ENCODE results near the gene CNGB1. TPM values are rescaled to one million over a fixed set of nuclear protein-coding genes. Genes with fewer than 3 reads are reported as not detected.
"Not testable (repeated sequence)": the region's sequence is repeated elsewhere in the genome, so short reads cannot be mapped to it uniquely, and the experiment has no call there.

The CNGB1 gene
- total RNA-seq, 1 donor = not detected

DNA sequence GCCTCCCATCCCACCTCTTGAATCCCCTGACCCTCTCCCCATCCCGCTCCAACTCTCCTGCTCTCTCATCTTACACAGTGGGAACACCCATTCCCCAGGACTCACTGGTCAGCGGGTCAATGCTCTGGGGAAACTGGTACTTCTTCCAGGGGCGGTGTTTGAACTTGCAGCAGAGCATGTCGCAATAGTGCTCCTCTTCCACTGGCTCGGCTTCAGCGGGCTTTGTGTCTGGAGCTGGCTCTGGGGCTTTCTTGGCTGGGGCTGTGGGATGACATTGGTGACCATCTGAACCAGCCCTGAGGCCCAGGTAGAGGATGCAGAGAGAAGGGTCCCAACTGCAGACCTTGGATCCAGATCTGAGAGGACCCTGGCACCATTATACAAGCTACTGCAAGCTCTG lies 51.9 kb downstream of the CNGB1 start:
- TF ChIP-seq, protein P1, sequence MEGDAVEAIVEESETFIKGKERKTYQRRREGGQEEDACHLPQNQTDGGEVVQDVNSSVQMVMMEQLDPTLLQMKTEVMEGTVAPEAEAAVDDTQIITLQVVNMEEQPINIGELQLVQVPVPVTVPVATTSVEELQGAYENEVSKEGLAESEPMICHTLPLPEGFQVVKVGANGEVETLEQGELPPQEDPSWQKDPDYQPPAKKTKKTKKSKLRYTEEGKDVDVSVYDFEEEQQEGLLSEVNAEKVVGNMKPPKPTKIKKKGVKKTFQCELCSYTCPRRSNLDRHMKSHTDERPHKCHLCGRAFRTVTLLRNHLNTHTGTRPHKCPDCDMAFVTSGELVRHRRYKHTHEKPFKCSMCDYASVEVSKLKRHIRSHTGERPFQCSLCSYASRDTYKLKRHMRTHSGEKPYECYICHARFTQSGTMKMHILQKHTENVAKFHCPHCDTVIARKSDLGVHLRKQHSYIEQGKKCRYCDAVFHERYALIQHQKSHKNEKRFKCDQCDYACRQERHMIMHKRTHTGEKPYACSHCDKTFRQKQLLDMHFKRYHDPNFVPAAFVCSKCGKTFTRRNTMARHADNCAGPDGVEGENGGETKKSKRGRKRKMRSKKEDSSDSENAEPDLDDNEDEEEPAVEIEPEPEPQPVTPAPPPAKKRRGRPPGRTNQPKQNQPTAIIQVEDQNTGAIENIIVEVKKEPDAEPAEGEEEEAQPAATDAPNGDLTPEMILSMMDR (IDR thresholded peaks at IDR 0.05; ENCODE audit: extremely low read depth, low read depth, low read length) = no peak
- Histone ChIP-seq H3K9me3 (ENCODE audit: low read depth, low read length) (no peaks in the 10 kb centered on the region), H3K36me3 (ENCODE audit: insufficient read depth, low read length) (no peaks in the 10 kb centered on the region), H2AFZ (ENCODE audit: low read length) (no peak overlapping the region), H3K27me3 (ENCODE audit: insufficient read depth, low read length) (peaks cover 25% of the 10 kb centered on the region), H4K20me1 (ENCODE audit: insufficient read depth, low read length) (no peaks in the 10 kb centered on the region), H3K79me2 (ENCODE audit: insufficient read depth, low read length) (no peaks in the 10 kb centered on the region), H3K4me3 (ENCODE audit: insufficient read depth, low read length) (no peak overlapping the region), H3K4me2 (ENCODE audit: insufficient read depth, low read length) (no peak overlapping the region), H3K4me1 (ENCODE audit: insufficient read depth, low read length) (no peaks in the 10 kb centered on the region), H3K27ac (ENCODE audit: low read depth, low read length) (no peak overlapping the region)
- no peak for DNase-seq (ENCODE audit: insufficient read length, low spot score, missing footprints)

DNA sequence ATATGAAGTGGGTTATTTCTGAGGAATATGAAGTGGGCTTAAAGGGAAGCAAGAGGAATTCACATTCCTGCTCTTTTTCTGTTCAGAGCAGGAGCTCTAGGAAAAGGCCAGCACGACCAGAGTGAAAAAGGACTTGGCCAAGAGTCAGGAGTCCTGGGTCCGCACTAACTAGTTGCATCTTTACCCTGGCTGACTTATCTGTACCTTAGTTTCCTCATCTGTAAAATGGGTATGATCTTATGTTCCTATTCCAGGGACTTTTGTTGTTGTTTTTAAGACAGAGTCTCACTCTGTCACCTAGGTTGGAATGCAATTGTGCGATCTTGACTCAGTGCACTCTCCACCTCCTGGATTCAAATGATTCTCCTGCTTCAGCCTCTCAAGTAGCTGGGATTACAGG lies 52.5 kb downstream of the CNGB1 start:
- no peak for DNase-seq (ENCODE audit: insufficient read length, low spot score, missing footprints)
- peaks cover 20% of the 10 kb centered on the region for H3K27me3 ChIP-seq (ENCODE audit: insufficient read depth, low read length)
- H3K4me1 ChIP-seq (ENCODE audit: insufficient read depth, low read length) = no peaks in the 10 kb centered on the region
- TF ChIP-seq, protein P1 (IDR thresholded peaks at IDR 0.05; ENCODE audit: extremely low read depth, low read depth, low read length) = no peak
- no peak overlapping the region for H3K27ac ChIP-seq (ENCODE audit: low read depth, low read length)
- no peaks in the 10 kb centered on the region for H4K20me1 ChIP-seq (ENCODE audit: insufficient read depth, low read length)
- H2AFZ ChIP-seq (ENCODE audit: low read length) = no peak overlapping the region
- H3K36me3 ChIP-seq (ENCODE audit: insufficient read depth, low read length) = no peaks in the 10 kb centered on the region
- no peak overlapping the region for H3K4me2 ChIP-seq (ENCODE audit: insufficient read depth, low read length)
- H3K9me3 ChIP-seq (ENCODE audit: low read depth, low read length) = no peaks in the 10 kb centered on the region
- H3K4me3 ChIP-seq (ENCODE audit: insufficient read depth, low read length) = no peak overlapping the region
- H3K79me2 ChIP-seq (ENCODE audit: insufficient read depth, low read length) = no peaks in the 10 kb centered on the region

DNA sequence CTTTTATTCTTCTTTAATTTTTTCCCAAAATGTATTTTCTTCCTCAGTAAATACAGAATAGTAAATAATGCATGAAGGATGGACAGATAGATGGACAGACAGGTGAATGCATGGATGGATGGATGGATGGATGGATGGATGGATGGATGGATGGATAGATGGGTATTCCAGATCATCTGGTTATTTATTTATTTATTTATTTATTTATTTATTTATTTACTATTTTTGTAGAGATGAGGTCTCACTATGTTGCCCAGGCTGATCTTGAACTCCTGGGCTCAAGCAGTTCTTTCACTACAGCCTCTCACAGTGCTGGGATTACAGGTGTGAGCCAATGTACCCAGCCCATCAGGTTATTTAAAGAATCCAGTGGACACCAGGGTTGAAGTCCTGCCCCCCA lies 53.0 kb downstream of the CNGB1 start:
- not testable (repeated sequence) for H3K4me1 ChIP-seq (ENCODE audit: insufficient read depth, low read length); H3K36me3 ChIP-seq (ENCODE audit: insufficient read depth, low read length); H3K4me3 ChIP-seq (ENCODE audit: insufficient read depth, low read length); H4K20me1 ChIP-seq (ENCODE audit: insufficient read depth, low read length); H3K27ac ChIP-seq (ENCODE audit: low read depth, low read length); H3K9me3 ChIP-seq (ENCODE audit: low read depth, low read length); H3K4me2 ChIP-seq (ENCODE audit: insufficient read depth, low read length); H3K79me2 ChIP-seq (ENCODE audit: insufficient read depth, low read length); H2AFZ ChIP-seq (ENCODE audit: low read length); DNase-seq (ENCODE audit: insufficient read length, low spot score, missing footprints)
- peaks cover 21% of the 10 kb centered on the region for H3K27me3 ChIP-seq (ENCODE audit: insufficient read depth, low read length)

DNA sequence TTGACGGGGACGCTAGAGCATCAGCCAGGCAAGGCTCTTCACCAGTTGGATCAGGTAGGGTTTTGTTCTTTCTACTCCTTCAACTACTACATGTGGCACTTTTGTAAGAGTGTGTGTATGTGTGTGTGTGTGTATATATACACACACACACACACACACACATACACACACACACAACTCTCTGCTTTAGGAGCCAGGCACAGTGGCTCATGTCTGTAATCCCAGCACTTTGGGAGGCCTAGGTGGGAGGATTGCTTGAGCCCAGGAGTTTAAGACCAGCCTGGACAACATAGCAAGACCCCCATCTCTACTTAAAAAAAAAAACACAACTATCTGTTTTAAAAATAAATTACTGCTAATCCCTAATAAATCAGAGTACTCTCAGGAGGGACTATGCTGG lies 53.4 kb downstream of the CNGB1 start:
- DNase-seq (ENCODE audit: insufficient read length, low spot score, missing footprints); H3K4me2 ChIP-seq (ENCODE audit: insufficient read depth, low read length); H3K4me1 ChIP-seq (ENCODE audit: insufficient read depth, low read length); H3K36me3 ChIP-seq (ENCODE audit: insufficient read depth, low read length); H4K20me1 ChIP-seq (ENCODE audit: insufficient read depth, low read length); H3K79me2 ChIP-seq (ENCODE audit: insufficient read depth, low read length); H3K27ac ChIP-seq (ENCODE audit: low read depth, low read length); H2AFZ ChIP-seq (ENCODE audit: low read length); H3K4me3 ChIP-seq (ENCODE audit: insufficient read depth, low read length); H3K9me3 ChIP-seq (ENCODE audit: low read depth, low read length): not testable (repeated sequence)
- peaks cover 25% of the 10 kb centered on the region for H3K27me3 ChIP-seq (ENCODE audit: insufficient read depth, low read length)

DNA sequence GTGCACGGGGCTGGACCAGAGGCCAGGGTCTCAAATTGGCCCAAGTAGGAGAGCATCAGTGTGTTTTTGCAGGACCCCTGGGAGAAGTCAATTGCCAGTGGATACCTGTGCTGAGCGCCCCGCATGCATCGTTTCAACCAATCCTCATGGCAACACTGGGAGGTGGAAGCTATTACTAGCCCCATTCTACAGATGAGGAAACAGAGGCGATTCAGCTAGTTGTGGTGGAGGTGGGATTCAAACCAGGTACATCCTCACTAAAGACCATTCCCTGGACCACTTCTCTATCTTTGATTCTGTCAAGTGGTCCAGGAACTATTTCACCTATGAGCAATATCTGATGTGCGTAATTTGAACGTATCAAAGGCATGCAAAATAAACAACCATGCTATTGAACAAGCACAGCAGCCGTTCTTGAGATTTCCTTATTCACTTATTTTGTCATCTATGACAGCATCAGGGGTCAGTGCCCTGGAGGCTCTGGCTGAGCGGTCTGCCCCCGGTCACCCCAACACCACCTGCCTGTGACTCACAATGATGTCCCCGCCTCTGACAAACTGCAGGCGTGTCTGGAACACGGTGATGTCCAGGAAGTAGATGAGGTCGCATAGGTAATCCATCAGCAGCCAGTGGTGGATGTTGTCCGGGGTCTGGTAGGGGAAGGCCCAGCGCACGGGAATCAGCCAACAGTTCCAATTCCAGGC lies 54.0 kb downstream of the CNGB1 start:
- peaks cover 26% of the 10 kb centered on the region for H3K27me3 ChIP-seq (ENCODE audit: insufficient read depth, low read length)
- no peaks in the 10 kb centered on the region for H3K79me2 ChIP-seq (ENCODE audit: insufficient read depth, low read length)
- H3K4me1 ChIP-seq (ENCODE audit: insufficient read depth, low read length) = no peaks in the 10 kb centered on the region
- H3K9me3 ChIP-seq (ENCODE audit: low read depth, low read length) = no peaks in the 10 kb centered on the region
- DNase-seq (ENCODE audit: insufficient read length, low spot score, missing footprints) = no peak
- H3K4me2 ChIP-seq (ENCODE audit: insufficient read depth, low read length) = no peak overlapping the region
- no peaks in the 10 kb centered on the region for H4K20me1 ChIP-seq (ENCODE audit: insufficient read depth, low read length)
- TF ChIP-seq, protein P1 (IDR thresholded peaks at IDR 0.05; ENCODE audit: extremely low read depth, low read depth, low read length) = no peak
- H3K27ac ChIP-seq (ENCODE audit: low read depth, low read length) = no peak overlapping the region
- H2AFZ ChIP-seq (ENCODE audit: low read length) = no peak overlapping the region
- no peaks in the 10 kb centered on the region for H3K36me3 ChIP-seq (ENCODE audit: insufficient read depth, low read length)
- H3K4me3 ChIP-seq (ENCODE audit: insufficient read depth, low read length) = no peak overlapping the region
